HG02870 (cell line): ENCODE results near the gene MYO7B.
"Not testable (repeated sequence)": the region's sequence is repeated elsewhere in the genome, so short reads cannot be mapped to it uniquely, and the experiment has no call there.

ENCODE experiments used
- ATAC-seq: cut with Tn5 transposase; IDR thresholded peaks from one replicate; pipeline ENCODE4 v1.9.1; 2021; ENCODE audit warnings: mild to moderate bottlenecking, moderate library complexity; ENCODE audit not compliant: unreplicated experiment

Gene MYO7B

DNA sequence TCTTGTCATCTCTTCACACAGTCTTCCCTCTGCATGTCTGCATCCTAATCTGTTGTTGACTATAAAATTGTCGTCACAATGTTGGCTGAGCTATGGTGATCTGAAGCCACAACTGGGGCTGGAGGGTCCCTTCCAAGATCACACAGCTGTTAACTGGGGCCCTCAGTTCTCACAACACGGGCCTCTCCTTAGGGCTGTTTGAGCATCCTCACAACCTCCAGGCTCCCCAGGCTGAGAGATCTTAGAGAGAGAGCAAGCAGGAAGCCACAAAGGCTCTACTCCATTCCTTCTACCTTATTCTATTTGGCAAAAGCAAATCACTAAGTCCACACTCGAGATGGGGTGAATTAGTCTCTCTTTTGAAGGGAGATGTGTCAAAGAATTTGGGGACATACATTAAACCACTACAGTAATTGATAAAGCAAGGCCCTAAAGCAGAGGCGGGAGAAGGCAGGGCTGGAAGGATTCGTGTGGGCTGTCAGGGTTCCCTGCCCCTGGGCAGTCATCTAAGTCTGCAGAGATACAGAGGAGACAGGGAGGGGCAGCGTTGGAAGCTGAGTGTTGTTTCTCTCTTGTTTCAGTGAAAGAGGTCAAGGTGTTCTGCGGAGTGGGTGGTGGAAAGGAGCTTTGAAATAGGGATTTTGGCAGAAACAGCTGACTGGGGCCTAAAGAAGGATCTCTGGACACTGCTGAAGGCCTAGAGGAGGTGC, 15.9 kb downstream of the MYO7B start:
- ATAC-seq, result no peak

- ATAC-seq, result no peak
Observed at GRCh38 chr2:127552336-127552735, 16.9 kb downstream of the MYO7B start.

DNA sequence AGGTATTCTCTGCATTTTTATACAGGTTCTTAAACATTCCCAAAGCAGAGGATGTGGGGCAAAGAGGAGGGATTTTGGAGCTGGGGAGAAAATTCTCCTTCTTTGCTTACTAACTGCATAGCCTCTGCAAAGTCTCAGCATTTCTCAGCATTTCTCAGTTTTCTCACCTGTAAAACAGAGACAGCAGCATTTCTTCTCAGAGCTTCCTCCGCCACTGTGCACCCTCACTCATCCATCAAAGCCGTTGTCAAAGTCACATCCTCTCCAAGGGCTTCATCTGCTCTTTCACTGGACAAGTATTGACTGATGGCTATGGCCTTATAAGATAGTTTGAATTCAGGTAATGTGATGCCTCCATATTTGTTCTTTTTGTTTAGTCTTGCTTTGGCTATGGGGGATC, 17.4 kb downstream of the MYO7B start:
- ATAC-seq, result no peak

DNA sequence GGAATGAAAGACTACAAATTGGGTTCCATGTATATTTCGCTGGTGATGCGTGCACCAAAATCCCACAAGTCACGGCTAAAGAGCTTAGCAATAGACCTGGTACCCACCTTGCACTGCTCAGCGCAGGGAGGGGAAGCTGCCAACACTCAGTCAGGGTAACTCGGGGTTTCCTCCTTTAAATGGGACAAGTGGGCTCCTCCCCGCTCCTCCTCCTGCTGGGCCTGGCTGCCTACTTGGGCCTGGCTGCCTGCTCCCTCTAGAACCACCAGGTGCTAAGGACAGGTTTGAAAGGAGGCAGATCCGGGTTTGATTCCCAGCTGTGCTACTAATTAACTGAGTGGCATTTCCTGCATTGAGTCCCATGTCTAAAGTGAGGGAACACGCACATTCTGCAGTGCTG, 23.4 kb downstream of the MYO7B start:
- ATAC-seq, result no peak

DNA sequence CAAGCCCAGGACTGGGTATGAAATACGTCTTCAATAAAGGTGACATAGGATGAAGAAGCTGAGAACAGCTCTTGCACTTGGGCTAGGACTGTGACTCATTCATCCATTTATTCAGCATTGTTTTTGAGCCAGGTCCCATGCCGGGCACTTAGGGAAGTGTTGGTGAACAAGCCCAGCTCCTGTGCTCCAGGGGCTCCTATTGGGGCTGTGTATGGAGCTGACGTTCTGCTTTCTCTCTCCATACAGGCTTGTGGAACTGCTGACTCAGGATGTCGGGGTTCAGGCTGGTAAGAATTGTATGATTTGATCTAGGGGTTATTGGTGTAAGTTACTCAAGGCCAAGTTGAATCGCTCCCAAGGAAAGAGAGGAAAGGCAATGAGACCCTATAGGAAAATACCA, 24.0 kb downstream of the MYO7B start:
- ATAC-seq, result no peak

DNA sequence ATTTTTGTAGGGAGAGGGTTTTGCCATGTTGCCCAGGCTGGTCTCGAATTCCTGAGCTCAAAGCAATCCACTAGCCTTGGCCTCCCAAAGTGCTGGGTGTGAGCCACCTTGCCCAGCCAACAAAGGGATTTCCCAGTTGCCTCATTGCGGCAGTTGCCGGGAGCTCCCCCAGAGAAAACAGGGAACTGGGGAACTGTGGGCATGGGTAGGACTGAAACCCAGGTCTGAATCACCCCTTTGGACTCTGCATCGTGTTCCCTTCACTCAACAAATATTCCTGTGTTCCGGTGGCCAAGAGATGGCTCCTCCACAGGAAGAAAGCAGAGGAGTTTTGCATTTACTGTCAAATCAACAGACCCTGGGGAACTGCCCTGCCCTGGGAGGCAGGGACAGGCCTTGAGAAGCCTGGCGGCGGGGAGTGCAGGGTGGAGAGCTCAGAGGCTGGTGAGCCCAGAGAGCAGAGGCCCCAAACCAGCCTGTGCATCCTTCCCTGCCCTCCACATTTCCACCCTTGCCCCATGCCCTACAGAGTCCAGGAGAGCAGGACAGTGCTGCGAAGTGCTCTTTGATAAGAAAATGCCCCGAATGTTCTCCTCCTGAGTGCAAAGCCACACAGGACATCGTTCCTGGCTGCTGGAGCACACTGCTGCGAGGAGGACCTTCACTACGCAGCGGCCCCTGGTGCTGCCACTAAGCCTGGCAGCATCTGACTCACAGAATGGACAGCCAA, 24.9 kb downstream of the MYO7B start:
- no peak for ATAC-seq

DNA sequence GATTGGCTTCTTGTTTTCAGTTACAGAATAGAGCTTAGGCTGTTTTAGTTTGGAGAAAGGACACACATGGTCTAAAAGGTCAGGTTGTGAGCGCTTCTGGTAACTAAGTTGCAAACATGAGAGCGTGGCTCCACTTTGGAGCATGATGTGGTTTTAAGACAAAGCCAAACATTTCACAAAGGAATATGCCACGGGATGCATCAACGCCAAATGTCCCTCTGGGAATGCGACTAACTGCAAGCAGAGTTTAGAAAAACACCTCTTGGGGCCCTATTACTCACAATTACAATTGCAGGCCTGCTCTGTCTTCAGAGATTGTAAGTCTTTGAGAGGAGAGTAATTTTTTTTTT, 25.4 kb downstream of the MYO7B start:
- ATAC-seq, result no peak

DNA sequence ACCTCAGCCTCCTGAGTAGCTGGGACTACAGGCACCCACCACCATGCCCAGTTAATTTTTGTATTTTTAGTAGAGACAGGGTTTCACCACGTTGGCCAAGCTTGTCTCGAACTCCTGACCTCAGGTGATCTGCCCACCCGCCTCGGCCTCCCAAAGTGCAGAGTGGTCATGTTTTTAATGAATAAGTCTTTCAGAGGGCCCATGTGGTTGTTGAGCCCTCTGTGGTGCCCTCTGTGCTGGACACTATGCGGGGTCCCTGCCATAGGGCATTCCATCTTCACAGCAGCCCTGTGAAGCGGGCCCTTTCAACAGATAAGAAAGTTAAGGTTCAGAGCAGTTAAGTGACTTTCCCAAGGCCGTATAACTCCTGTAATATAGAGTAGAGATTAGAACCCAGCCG, 25.9 kb downstream of the MYO7B start:
- no peak for ATAC-seq

DNA sequence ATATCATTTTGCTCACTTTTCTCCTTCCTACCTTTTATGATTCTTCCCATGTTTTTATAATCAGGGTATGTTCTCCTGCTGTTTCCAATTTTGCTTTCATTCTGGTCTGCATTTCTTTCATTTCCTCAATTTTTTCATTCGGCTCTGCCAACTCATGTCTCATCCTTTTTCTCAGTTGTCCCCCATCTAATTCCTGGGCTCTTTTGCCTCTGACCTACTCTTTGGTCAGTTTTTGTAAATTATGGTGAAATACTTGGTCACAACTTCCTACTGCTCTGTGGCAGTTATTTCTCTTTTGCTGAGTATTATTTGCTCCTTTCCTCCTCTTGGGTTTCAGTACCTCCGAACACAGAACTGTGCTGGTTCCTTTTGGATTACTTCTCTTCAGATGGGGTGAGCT, 27.5 kb downstream of the MYO7B start:
- no peak for ATAC-seq

- ATAC-seq, result peak; percentile 95
Observed at GRCh38 chr2:127563458-127564428, 28.3 kb downstream of the MYO7B start.

- no peak for ATAC-seq
Observed at GRCh38 chr2:127564429-127565260, 29.2 kb downstream of the MYO7B start.

DNA sequence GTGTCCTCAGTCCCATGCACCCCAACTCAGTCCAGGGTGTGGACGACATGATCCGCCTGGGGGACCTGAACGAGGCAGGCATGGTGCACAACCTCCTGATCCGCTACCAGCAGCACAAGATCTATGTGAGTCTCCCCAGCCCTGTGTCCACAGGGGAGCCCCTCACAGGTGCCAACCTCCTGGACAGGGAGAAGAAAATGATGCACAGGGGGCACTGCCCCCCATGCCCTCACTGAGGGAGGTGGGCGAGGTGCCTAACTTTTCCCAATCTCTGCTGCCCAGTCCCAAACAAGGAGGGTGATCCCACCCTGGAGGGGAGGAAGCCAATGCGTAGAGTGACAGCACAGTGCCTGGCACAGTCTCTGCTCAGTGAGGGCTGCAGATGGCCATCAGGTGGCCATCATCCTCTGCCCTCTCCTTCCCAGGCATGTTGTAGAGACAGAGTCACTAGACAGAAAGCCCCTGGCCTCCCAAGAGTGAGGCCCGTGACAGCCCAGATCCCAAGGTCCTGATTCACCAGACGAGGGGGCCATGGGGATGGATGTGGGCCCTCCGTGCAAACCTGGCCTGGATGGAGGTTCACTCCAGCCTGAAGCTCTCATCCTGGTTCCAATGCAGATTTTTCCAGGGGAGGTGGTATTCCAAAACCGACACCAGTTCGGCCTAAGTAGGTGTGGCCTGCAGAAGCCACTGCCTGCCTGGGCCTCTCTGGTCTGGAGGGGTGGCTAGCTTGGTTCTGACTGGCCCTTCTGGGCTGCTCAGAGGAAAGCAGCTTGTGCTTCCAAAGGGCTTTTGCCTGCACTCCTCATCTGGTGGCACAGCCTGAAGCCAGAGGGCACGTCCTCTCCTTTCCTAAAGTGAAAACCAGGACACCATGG, 30.0 kb downstream of the MYO7B start:
- ATAC-seq, result no peak

- no peak for ATAC-seq
Observed at GRCh38 chr2:127566139-127566417, 30.6 kb downstream of the MYO7B start.

- no peak for ATAC-seq
Observed at GRCh38 chr2:127566576-127566975, 31.1 kb downstream of the MYO7B start.

- ATAC-seq, result no peak
Observed at GRCh38 chr2:127567351-127567854, 31.9 kb downstream of the MYO7B start.

- no peak for ATAC-seq
Observed at GRCh38 chr2:127568128-127568527, 32.6 kb downstream of the MYO7B start.

DNA sequence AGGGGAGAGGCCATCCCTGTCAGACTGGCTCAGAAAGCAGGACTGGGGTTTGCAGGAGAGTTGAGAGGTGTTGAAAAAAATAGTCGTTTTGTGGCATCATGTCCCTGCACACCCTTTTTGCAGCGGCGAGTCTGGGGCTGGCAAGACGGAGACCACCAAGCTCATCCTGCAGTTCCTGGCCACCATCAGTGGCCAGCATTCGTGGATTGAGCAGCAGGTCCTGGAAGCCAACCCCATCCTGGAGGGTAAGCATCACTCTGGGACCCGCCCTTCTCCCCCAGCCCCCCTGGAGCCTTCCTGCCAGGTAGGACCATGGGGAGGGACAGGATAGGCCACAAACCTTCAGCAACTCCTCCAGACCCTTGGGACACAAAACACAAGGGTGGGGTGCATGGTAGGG, 34.2 kb downstream of the MYO7B start:
- ATAC-seq, result no peak

- ATAC-seq, result no peak
Observed at GRCh38 chr2:127570282-127571250, 35.1 kb downstream of the MYO7B start.

GRCh38 chr2:127572352-127572751, 36.9 kb downstream of the MYO7B start:
- ATAC-seq, result not testable (repeated sequence)
